ENCODE measurements around the gene ASZ1. TPM values are rescaled to one million over a fixed set of nuclear protein-coding genes. Genes with fewer than 3 reads are reported as not detected.

The ASZ1 gene
- total RNA-seq, 5 donors from 2014 or later (not counting 1 experiment from before 2014, with no cell fraction given), result not detected

GRCh38 chr7:117323305-117323850 lies 103.9 kb downstream of the ASZ1 start:
- no peaks in the 10 kb centered on the region for H3K36me3 Mint-ChIP-seq
- peaks cover 20 to 32% of the 10 kb centered on the region in 2 experiments for H3K27me3 ChIP-seq (replicated peaks in 1 of 2; ENCODE audit: control insufficient read depth in 2 of 2, extremely low read depth in 1 of 2, insufficient read depth in 2 of 2, low read length in 1 of 2)
- peaks cover 0 to 7% (median 6%) of the 10 kb centered on the region in 3 donors for H3K4me1 Mint-ChIP-seq
- no peaks in the 10 kb centered on the region for H3K36me3 ChIP-seq (ENCODE audit: control insufficient read depth in 2 of 2, extremely low read depth in 1 of 2, insufficient read depth in 1 of 2, low read length in 1 of 2)
- peaks cover 51 to 65% of the 10 kb centered on the region in 2 donors for H3K27me3 Mint-ChIP-seq
- no peaks in the 10 kb centered on the region for H3K4me1 ChIP-seq (ENCODE audit: control insufficient read depth in 1 of 2, extremely low read depth in 1 of 2, insufficient read depth in 2 of 2, low read length in 2 of 2)
- no peak overlapping the region for H3K27ac Mint-ChIP-seq
- H3K4me3 ChIP-seq (ENCODE audit: control insufficient read depth in 1 of 2, extremely low read depth in 1 of 2, low read length in 1 of 2), result no peak overlapping the region
- ATAC-seq (replicated peaks in 1 of 4) (no peak), DNase-seq (no peak)
- H3K9me3 ChIP-seq, result no peaks in the 10 kb centered on the region
- WGBS (ENCODE audit: insufficient coverage), result 7% methylated on average over 24 of the region's 25 CpGs
- no peak overlapping the region for H3K27ac ChIP-seq (ENCODE audit: low read length)
- ChIA-PET POLR2A (no interaction called here), CTCF (no interaction called here)
- H3K4me3 Mint-ChIP-seq, result no peak overlapping the region
- no peaks in the 10 kb centered on the region for H3K9me3 Mint-ChIP-seq

GRCh38 chr7:117322741-117323304 lies 104.5 kb downstream of the ASZ1 start, which contains the start of gene WNT2:
TSS of gene WNT2 (minus strand) at chr7:117323058. CDS start at chr7:117322989, 69 bp downstream.
- Histone ChIP-seq H3K4me3 (ENCODE audit: control insufficient read depth in 1 of 2, extremely low read depth in 1 of 2, low read length in 1 of 2) (no peak within 1 kb of the TSS), H3K27me3 (replicated peaks in 1 of 2; ENCODE audit: control insufficient read depth in 2 of 2, extremely low read depth in 1 of 2, insufficient read depth in 2 of 2, low read length in 1 of 2) (peaks cover 21 to 32% of the 10 kb centered on the region in 2 experiments), H3K36me3 (ENCODE audit: control insufficient read depth in 2 of 2, extremely low read depth in 1 of 2, insufficient read depth in 1 of 2, low read length in 1 of 2) (no peaks in the 10 kb centered on the region), H3K27ac (ENCODE audit: low read length) (no peak within 1 kb of the TSS), H3K4me1 (ENCODE audit: control insufficient read depth in 1 of 2, extremely low read depth in 1 of 2, insufficient read depth in 2 of 2, low read length in 2 of 2) (no peaks in the 10 kb centered on the region), H3K9me3 (no peaks in the 10 kb centered on the region)
- DNase-seq (no peak), ATAC-seq (replicated peaks in 1 of 4) (no peak)
- Mint-ChIP-seq H3K4me1 (peaks cover 0 to 7% (median 6%) of the 10 kb centered on the region in 3 donors), H3K9me3 (no peaks in the 10 kb centered on the region), H3K4me3 (no peak within 1 kb of the TSS), H3K27ac (no peak within 1 kb of the TSS), H3K36me3 (no peaks in the 10 kb centered on the region), H3K27me3 (peaks cover 51 to 67% of the 10 kb centered on the region in 2 donors)
- ChIA-PET POLR2A (no interaction called here), CTCF (no interaction called here)
- 7% methylated on average over 60 of the region's 60 CpGs for WGBS (ENCODE audit: insufficient coverage)

- Mint-ChIP-seq H3K36me3 (no peaks in the 10 kb centered on the region), H3K4me1 (peaks cover 0 to 7% (median 6%) of the 10 kb centered on the region in 3 donors), H3K27me3 (peaks cover 45 to 56% of the 10 kb centered on the region in 2 donors), H3K27ac (no peak overlapping the region), H3K4me3 (no peak overlapping the region), H3K9me3 (no peaks in the 10 kb centered on the region)
- Histone ChIP-seq H3K4me1 (ENCODE audit: control insufficient read depth in 1 of 2, extremely low read depth in 1 of 2, insufficient read depth in 2 of 2, low read length in 2 of 2) (no peaks in the 10 kb centered on the region), H3K9me3 (no peaks in the 10 kb centered on the region), H3K4me3 (ENCODE audit: control insufficient read depth in 1 of 2, extremely low read depth in 1 of 2, low read length in 1 of 2) (no peak overlapping the region), H3K27ac (ENCODE audit: low read length) (no peak overlapping the region), H3K27me3 (replicated peaks in 1 of 2; ENCODE audit: control insufficient read depth in 2 of 2, extremely low read depth in 1 of 2, insufficient read depth in 2 of 2, low read length in 1 of 2) (peaks cover 21 to 32% of the 10 kb centered on the region in 2 experiments), H3K36me3 (ENCODE audit: control insufficient read depth in 2 of 2, extremely low read depth in 1 of 2, insufficient read depth in 1 of 2, low read length in 1 of 2) (no peaks in the 10 kb centered on the region)
- ChIA-PET CTCF (no interaction called here), POLR2A (no interaction called here)
- DNase-seq (no peak), ATAC-seq (replicated peaks in 1 of 4) (no peak)
- WGBS (ENCODE audit: insufficient coverage), result 90% methylated on average over 9 of the region's 10 CpGs
Observed at GRCh38 chr7:117320523-117320922, 106.8 kb downstream of the ASZ1 start.

GRCh38 chr7:117319181-117319580 lies 108.1 kb downstream of the ASZ1 start:
- DNase-seq (no peak), ATAC-seq (replicated peaks in 1 of 4) (no peak)
- no peaks in the 10 kb centered on the region for H3K9me3 ChIP-seq
- no peak overlapping the region for H3K4me3 ChIP-seq (ENCODE audit: control insufficient read depth in 1 of 2, extremely low read depth in 1 of 2, low read length in 1 of 2)
- Mint-ChIP-seq H3K4me1 (peaks cover 0 to 7% (median 6%) of the 10 kb centered on the region in 3 donors), H3K4me3 (no peak overlapping the region), H3K27ac (no peak overlapping the region), H3K27me3 (peaks cover 36 to 47% of the 10 kb centered on the region in 2 donors), H3K36me3 (no peaks in the 10 kb centered on the region), H3K9me3 (no peaks in the 10 kb centered on the region)
- no peaks in the 10 kb centered on the region for H3K4me1 ChIP-seq (ENCODE audit: control insufficient read depth in 1 of 2, extremely low read depth in 1 of 2, insufficient read depth in 2 of 2, low read length in 2 of 2)
- ChIA-PET CTCF (no interaction called here), POLR2A (no interaction called here)
- H3K27ac ChIP-seq (ENCODE audit: low read length), result no peak overlapping the region
- peaks cover 16 to 26% of the 10 kb centered on the region in 2 experiments for H3K27me3 ChIP-seq (replicated peaks in 1 of 2; ENCODE audit: control insufficient read depth in 2 of 2, extremely low read depth in 1 of 2, insufficient read depth in 2 of 2, low read length in 1 of 2)
- H3K36me3 ChIP-seq (ENCODE audit: control insufficient read depth in 2 of 2, extremely low read depth in 1 of 2, insufficient read depth in 1 of 2, low read length in 1 of 2), result no peaks in the 10 kb centered on the region
- WGBS (ENCODE audit: insufficient coverage), result no CpG with 5 or more reads among the region's 3 CpGs

- Mint-ChIP-seq H3K4me3 (no peak overlapping the region), H3K36me3 (no peaks in the 10 kb centered on the region), H3K27me3 (peaks cover 3 to 9% of the 10 kb centered on the region in 2 donors), H3K4me1 (no peaks in the 10 kb centered on the region), H3K27ac (no peak overlapping the region), H3K9me3 (no peaks in the 10 kb centered on the region)
- Histone ChIP-seq H3K27me3 (replicated peaks in 1 of 2; ENCODE audit: control insufficient read depth in 2 of 2, extremely low read depth in 1 of 2, insufficient read depth in 2 of 2, low read length in 1 of 2) (peaks cover 0 to 3% of the 10 kb centered on the region in 2 experiments), H3K4me1 (ENCODE audit: control insufficient read depth in 1 of 2, extremely low read depth in 1 of 2, insufficient read depth in 2 of 2, low read length in 2 of 2) (no peaks in the 10 kb centered on the region), H3K27ac (ENCODE audit: low read length) (no peak overlapping the region), H3K4me3 (ENCODE audit: control insufficient read depth in 1 of 2, extremely low read depth in 1 of 2, low read length in 1 of 2) (no peak overlapping the region), H3K9me3 (no peaks in the 10 kb centered on the region), H3K36me3 (ENCODE audit: control insufficient read depth in 2 of 2, extremely low read depth in 1 of 2, insufficient read depth in 1 of 2, low read length in 1 of 2) (no peaks in the 10 kb centered on the region)
- POLR2A ChIA-PET, result no interaction called here
- CTCF ChIA-PET, result no interaction called here
- DNase-seq (no peak), ATAC-seq (replicated peaks in 1 of 4) (no peak)
Observed at GRCh38 chr7:117313582-117313981, 113.7 kb downstream of the ASZ1 start.

Other genes starting within 250 kb of the ASZ1 start
- gene WNT2, start 104.4 kb downstream of the ASZ1 start, total RNA-seq, result not detected
- gene CFTR, start 52.5 kb upstream of the ASZ1 start, total RNA-seq, result under 1 TPM in 3 of 5 donors, not detected in 2; 0.44 to 0.53 (median 0.47) TPM